Forelimb muscle (tissue), 1 donor: Measurements from ENCODE around the gene RTTN. TPM values are rescaled to one million over a fixed set of nuclear protein-coding genes. Genes with fewer than 3 reads are reported as not detected.
A peak's percentile ranks its signal among the peaks of the same experiment; 100 is the strongest.
"Not testable (repeated sequence)": the region's sequence is repeated elsewhere in the genome, so short reads cannot be mapped to it uniquely, and the experiment has no call there.

Experiments
- DNase-seq: peaks from one replicate; pipeline ENCODE4 v3.0.0-alpha.2; 2013; ENCODE audit warnings: low read depth
- polyA plus RNA-seq: library from polyadenylated mRNA; unstranded; fragments of 120-200 nt; gene quantifications from one replicate; pipeline ENCODE4 v1.2.1, GENCODE V29; 2013; ENCODE audit not compliant: insufficient read length

Gene RTTN
- polyA plus RNA-seq, result 11.9 TPM

- DNase-seq, result peak; percentile 89
Observed at GRCh38 chr18:70205421-70206397, at the start of gene RTTN. Gene RTTN (minus strand): TSS chr18:70205687. CDS start chr18:70205658, 29 bp downstream.

- no peak for DNase-seq
Observed at GRCh38 chr18:70250781-70251180, 45.3 kb upstream of the RTTN start.

GRCh38 chr18:70249861-70250260 lies 44.4 kb upstream of the RTTN start:
- DNase-seq, result not testable (repeated sequence)

- DNase-seq, result no peak
Observed at GRCh38 chr18:70249118-70249517, 43.6 kb upstream of the RTTN start.

GRCh38 chr18:70246061-70246466 lies 40.6 kb upstream of the RTTN start:
- DNase-seq, result no peak

GRCh38 chr18:70243131-70243929 lies 37.8 kb upstream of the RTTN start:
- DNase-seq, result no peak

- not testable (repeated sequence) for DNase-seq
Observed at GRCh38 chr18:70236921-70237320, 31.4 kb upstream of the RTTN start.

GRCh38 chr18:70235478-70235877 lies 30.0 kb upstream of the RTTN start:
- no peak for DNase-seq

GRCh38 chr18:70234667-70235459 lies 29.4 kb upstream of the RTTN start:
- DNase-seq, result no peak

- DNase-seq, result no peak
Observed at GRCh38 chr18:70233974-70234373, 28.5 kb upstream of the RTTN start.

GRCh38 chr18:70232261-70232660 lies 26.8 kb upstream of the RTTN start:
- DNase-seq, result no peak

- DNase-seq, result no peak
Observed at GRCh38 chr18:70229639-70230038, 24.2 kb upstream of the RTTN start.

- DNase-seq, result no peak
Observed at GRCh38 chr18:70228536-70228935, 23.0 kb upstream of the RTTN start.

- DNase-seq, result no peak
Observed at GRCh38 chr18:70227438-70227837, 22.0 kb upstream of the RTTN start.

GRCh38 chr18:70221915-70222278 lies 16.4 kb upstream of the RTTN start:
- DNase-seq, result no peak

GRCh38 chr18:70221156-70221914 lies 15.8 kb upstream of the RTTN start:
- DNase-seq, result no peak

GRCh38 chr18:70220628-70221027 lies 15.1 kb upstream of the RTTN start:
- no peak for DNase-seq

GRCh38 chr18:70219688-70220087 lies 14.2 kb upstream of the RTTN start:
- no peak for DNase-seq

- no peak for DNase-seq
Observed at GRCh38 chr18:70216788-70217187, 11.3 kb upstream of the RTTN start.

GRCh38 chr18:70207181-70207580 lies 1.7 kb upstream of the RTTN start:
- DNase-seq, result no peak

- DNase-seq, result no peak
Observed at GRCh38 chr18:70200286-70200685, 5.2 kb downstream of the RTTN start.
